K562 (cell line): Measurements from ENCODE around the gene OST4. TPM values are rescaled to one million over a fixed set of nuclear protein-coding genes. Genes with fewer than 3 reads are reported as not detected.
A peak's percentile ranks its signal among the peaks of the same experiment; 100 is the strongest.

Experiments
- ATAC-seq: fragments of 200-7000 bp; cut with Tn5 transposase; 3 replicates; pipeline ENCODE4 v1.9.1; 2020; ENCODE audit warnings: moderate library complexity
- BruUV-seq: library from RNA; stranded (reverse); fragments of 400-500 nt; replicated peaks from 2 replicates; lab custom pipeline; 2021; lab: Mats Ljungman, UMichigan
- CTCF ChIA-PET: fragments of 300-600 bp; formaldehyde crosslinking; extraction: SDS; loops from one replicate; lab custom pipeline; 2021; ENCODE audit warnings: low intra/inter-chr PET ratio; lab: Yijun Ruan, JAX
- POLR2A ChIA-PET: fragments of 300-600, 350-650 bp; sonication (Branson Sonifier 250); formaldehyde crosslinking; extraction: SDS; loops from one replicate; lab custom pipeline; 2021; ENCODE audit warnings: antibody characterized with exemption, inconsistent platforms; lab: Yijun Ruan, JAX
- DNase-seq, 4 experiments: peaks; one replicate each; pipeline versions ENCODE4 v3.0.0 to v3.0.0-alpha.2; 2011 to 2018; ENCODE audit warnings: low spot score in 3 of 4, mixed read lengths in 3 of 4; ENCODE audit errors: extremely low read depth in 1 of 4
- FAIRE-seq: peaks from 2 replicates; lab custom pipeline; 2011; peaks lifted over from hg19 to GRCh38; lab: Jason Lieb, UNC
- H2AFZ ChIP-seq: 2 replicates; pipeline ENCODE4 v1.6.0; 2011; ENCODE audit warnings: low read depth, low read length, control low read depth, inconsistent platforms
- H3K27ac ChIP-seq: fragments of 200-600 bp; 3 replicates; pipeline ENCODE4 v1.8.0; 2011; ENCODE audit warnings: low read depth, mild to moderate bottlenecking, control low read depth, inconsistent platforms, low read length, moderate library complexity, mixed read lengths; ENCODE audit errors: extremely low read depth
- H3K27me3 ChIP-seq, 2 experiments: fragments of 300-600 bp in 1 of 2; 2 replicates in 1 of 2; 3 replicates in 1 of 2; pipeline versions ENCODE4 v1.6.0 to v1.8.0; 2011; ENCODE audit warnings: inconsistent platforms in 2 of 2, low read length in 2 of 2, mild to moderate bottlenecking in 1 of 2, mixed read lengths in 1 of 2, moderate library complexity in 1 of 2; ENCODE audit not compliant: control insufficient read depth in 2 of 2, insufficient read depth in 2 of 2
- H3K36me3 ChIP-seq: fragments of 300-600 bp; 3 replicates; pipeline ENCODE4 v1.8.0; 2011; ENCODE audit warnings: mild to moderate bottlenecking, low read length, inconsistent platforms; ENCODE audit not compliant: control insufficient read depth, insufficient read depth
- H3K4me1 ChIP-seq, 2 experiments: fragments of 200-600 bp in 1 of 2; replicated peaks in 1 of 2; 2 replicates in 1 of 2; 3 replicates in 1 of 2; pipeline versions ENCODE4 v1.5.1 to v1.8.0; 2011; ENCODE audit warnings: inconsistent platforms in 2 of 2, low read length in 2 of 2, mild to moderate bottlenecking in 1 of 2, mixed read lengths in 1 of 2, moderate library complexity in 1 of 2; ENCODE audit not compliant: control insufficient read depth in 2 of 2, insufficient read depth in 2 of 2
- H3K4me2 ChIP-seq: 2 replicates; pipeline ENCODE4 v1.6.1; 2011; ENCODE audit warnings: low read length, control low read depth, inconsistent platforms, mixed read lengths; ENCODE audit not compliant: insufficient read depth
- H3K4me3 ChIP-seq: fragments of 200-600 bp; sonication (generic), shearing (Covaris generic); 2 replicates; pipeline ENCODE4 v1.5.1; 2016; ENCODE audit warnings: control low read depth, inconsistent platforms
- H3K79me2 ChIP-seq: fragments of 200-600 bp; 3 replicates; pipeline ENCODE4 v1.8.0; 2011; ENCODE audit warnings: low read length, inconsistent platforms; ENCODE audit not compliant: control insufficient read depth, insufficient read depth
- H3K9ac ChIP-seq, 2 experiments: 2 replicates each; pipeline versions ENCODE4 v1.6.0 to v1.6.1; 2011; ENCODE audit warnings: low read depth in 2 of 2, low read length in 2 of 2, control low read depth in 1 of 2, inconsistent platforms in 1 of 2, mild to moderate bottlenecking in 1 of 2, mixed read lengths in 1 of 2; ENCODE audit not compliant: insufficient read depth in 1 of 2
- H3K9me1 ChIP-seq: one replicate; pipeline ENCODE4 v1.6.0; 2011; ENCODE audit warnings: inconsistent platforms, mild to moderate bottlenecking, low read length, moderate library complexity; ENCODE audit not compliant: control insufficient read depth, insufficient read depth
- H3K9me3 ChIP-seq: replicated peaks from 2 replicates; pipeline ENCODE4 v1.5.1; 2011; ENCODE audit warnings: low read depth, low read length, inconsistent platforms; ENCODE audit not compliant: control insufficient read depth, insufficient read depth
- H4K20me1 ChIP-seq: replicated peaks from 2 replicates; pipeline ENCODE4 v1.6.1; 2011; ENCODE audit warnings: low read length, inconsistent platforms, mixed read lengths; ENCODE audit not compliant: control insufficient read depth, insufficient read depth
- FOXJ3 ChIP-seq: sonication (generic); formaldehyde crosslinking; IDR thresholded peaks from 2 replicates; pipeline ENCODE4 v1.4.0; 2020; ENCODE audit warnings: mild to moderate bottlenecking, missing genetic modification reagents
- HMBOX1 ChIP-seq: sonication (generic); IDR thresholded peaks from 2 replicates; pipeline ENCODE4 v1.6.1; 2016
- KAT2B ChIP-seq: IDR thresholded peaks from one replicate; pipeline ENCODE4 v1.6.1; 2012; ENCODE audit warnings: low read depth, mild to moderate bottlenecking, control low read depth, inconsistent platforms, low read length, moderate library complexity
- NFRKB ChIP-seq: fragments of 450-650 bp; IDR thresholded peaks from 2 replicates; pipeline ENCODE4 v1.6.1; 2016; ENCODE audit warnings: low read depth
- RNF2 ChIP-seq: sonication (generic); IDR thresholded peaks from 2 replicates; pipeline ENCODE4 v1.6.1; 2016
- SNIP1 ChIP-seq: fragments of 450-650 bp; IDR thresholded peaks from 2 replicates; pipeline ENCODE4 v1.7.1; 2017; ENCODE audit warnings: low read depth, mild to moderate bottlenecking
- SRSF3 ChIP-seq: fragments of 200-400 bp; formaldehyde crosslinking; IDR thresholded peaks from 2 replicates; pipeline ENCODE4 v1.6.1; 2016; ENCODE audit warnings: mild to moderate bottlenecking, low read length, moderate library complexity; ENCODE audit not compliant: insufficient read depth
- YBX1 ChIP-seq: fragments of 450-650 bp; IDR thresholded peaks from 2 replicates; pipeline ENCODE4 v1.7.1; 2016; ENCODE audit warnings: mild to moderate bottlenecking
- ZNF445 ChIP-seq: fragments of 250-450 bp; sonication (Bioruptor Pico); IDR thresholded peaks from 2 replicates; pipeline ENCODE4 v1.4.0; 2020; ENCODE audit warnings: low read depth, mild to moderate bottlenecking, moderate library complexity
- WGBS: fragments of 100-300 bp; shearing (Covaris generic); methylation state at CpG from one replicate; pipeline ENCODE4 v1.1.6; 2016; ENCODE audit warnings: low coverage, mixed read lengths; ENCODE audit not compliant: insufficient coverage; ENCODE audit errors: missing lambda C conversion rate; 5-methylcytosine and 5-hydroxymethylcytosine counted together
- in situ Hi-C: fragments of 300-500 bp; cut with MboI; formaldehyde crosslinking; loops from 4 replicates; pipeline ENCODE4 v1.15.0; 2018; ENCODE audit warnings: inconsistent platforms, mixed read lengths
- intact Hi-C: fragments of 100-400 bp; cut with micrococcal nuclease; formaldehyde crosslinking; loops from 2 replicates; pipeline ENCODE4 v1.14.2; 2022
- polyA plus RNA-seq, 8 experiments: library from polyadenylated mRNA; depleted of rRNA in 4 of 8; stranded (reverse) in 5 of 8; unstranded in 3 of 8; fragments of >200 nt; fragmentation: Nextera tagmentation in 2 of 8; fragmentation: Illumina TruSeq in 1 of 8; extraction: Ambion mirVana in 2 of 8; extraction: Trizol in 1 of 8; gene quantifications; 2 replicates each; pipeline versions ENCODE4 v1.2.1 to v1.2.3, GENCODE V29; 2011 to 2014; ENCODE audit warnings: inconsistent platforms in 1 of 8, missing spikeins in 1 of 8
- total RNA-seq, 7 experiments: library from RNA; depleted of rRNA in 6 of 7; stranded (reverse); fragments of >200 nt in 6 of 7; fragmentation: Illumina TruSeq in 2 of 7; extraction: Trizol in 2 of 7; gene quantifications; 2 replicates each; pipeline versions ENCODE4 v1.2.1 to v1.2.3, GENCODE V29; 2011 to 2021; ENCODE audit warnings: low replicate concordance in 1 of 7

Gene OST4
- total and polyA plus RNA-seq, 9 of the 15 experiments (the other 6 are each of a cell fraction or from before 2014, with no cell fraction given) = 186 to 1,155 (median 355) TPM

- TF ChIP-seq HMBOX1 (no peak), NFRKB (no peak), SRSF3 (no peak), YBX1 (no peak), FOXJ3 (CRISPR knock-in tag) (no peak)
Observed at GRCh38 chr2:27069961-27070618, 1.4 kb downstream of the OST4 start (continued).

- no peaks in the 10 kb centered on the region for H3K9me3 ChIP-seq
- intact Hi-C loops = no loop called here
- POLR2A ChIA-PET = interaction anchor here (9.0 kb wide), 1 partner anchor 14 kb away, joined by 112 read pairs; the partner anchor contains the start of gene AGBL5
- TF ChIP-seq KAT2B (no peak), ZNF445 (no peak), RNF2 (no peak), SNIP1 (no peak)
- peaks cover 33 to 34% of the 10 kb centered on the region in 2 experiments for H3K4me1 ChIP-seq
- peak overlapping the region; percentile 86 to 90; a peak in 3 of 4 replicates for H3K9ac ChIP-seq
- H3K27me3 ChIP-seq = no peaks in the 10 kb centered on the region
- WGBS = 89% methylated on average over 6 of the region's 6 CpGs
- ATAC-seq (no peak), FAIRE-seq (no peak), DNase-seq (no peak)
- H3K4me2 ChIP-seq = peak overlapping the region; percentile 10; the same call in 1 of the 2 replicates
- CTCF ChIA-PET = no interaction called here
- BruUV-seq = no TSS peak
- no peak overlapping the region for H3K27ac ChIP-seq
- H4K20me1 ChIP-seq = no peaks in the 10 kb centered on the region
- no peaks in the 10 kb centered on the region for H3K9me1 ChIP-seq
- peaks cover 49% of the 10 kb centered on the region for H3K36me3 ChIP-seq
- no peak overlapping the region for H2AFZ ChIP-seq
- in situ Hi-C loops = no loop called here
- peaks cover 29% of the 10 kb centered on the region for H3K79me2 ChIP-seq
- no peak overlapping the region for H3K4me3 ChIP-seq
Observed at GRCh38 chr2:27069436-27069835, 2.0 kb downstream of the OST4 start.
